Mammary microvascular endothelial cell (primary cell): Measurements from ENCODE around the gene FOXL3. TPM values are rescaled to one million over a fixed set of nuclear protein-coding genes. Genes with fewer than 3 reads are reported as not detected.

ENCODE experiments used
- total RNA-seq: library from RNA; depleted of rRNA; stranded (reverse); fragments of >200 nt; gene quantifications from 2 replicates; pipeline ENCODE4 v1.2.3, GENCODE V29; 2015

Gene FOXL3
- total RNA-seq = not detected in 2 replicates

GRCh38 chr7:289756-290553 is at the start of gene FOXL3:
FOXL3 (plus strand) TSS chr7:290170; CDS start chr7:290170, 0 bp downstream.

Other genes starting within 250 kb of the FOXL3 start
- 17.6 and 22.7 TPM in 2 replicates for gene FAM20C, start 97.6 kb upstream of the FOXL3 start, total RNA-seq
- gene PDGFA, start 229.7 kb downstream of the FOXL3 start, total RNA-seq = 61.4 and 87.3 TPM in 2 replicates